IMR-90 (cell line): Measurements from ENCODE around the gene MYEOV. TPM values are rescaled to one million over a fixed set of nuclear protein-coding genes. Genes with fewer than 3 reads are reported as not detected.

Experiments
- ATAC-seq: fragments of 200-7000 bp; cut with Tn5 transposase; 2 replicates; pipeline ENCODE4 v1.9.1; 2020; ENCODE audit warnings: low read depth, mild to moderate bottlenecking, moderate library complexity
- BruUV-seq: library from RNA; stranded (reverse); fragments of 400-500 nt; replicated peaks from 2 replicates; lab custom pipeline; 2021; lab: Mats Ljungman, UMichigan
- CTCF ChIA-PET: fragments of 300-600 bp; formaldehyde crosslinking; extraction: SDS; loops from one replicate; lab custom pipeline; 2021; ENCODE audit warnings: antibody characterized with exemption; lab: Yijun Ruan, JAX
- POLR2A ChIA-PET: fragments of 300-600 bp; sonication (Branson Sonifier 250); formaldehyde crosslinking; loops from one replicate; lab custom pipeline; 2022; ENCODE audit warnings: antibody characterized with exemption; ENCODE audit not compliant: unreplicated experiment; lab: Charles Lee
- DNase-seq: peaks from one replicate; pipeline ENCODE4 v3.0.0; 2013
- H2AFZ ChIP-seq: replicated peaks from 2 replicates; pipeline ENCODE3; 2013; ENCODE audit warnings: low read length, mild to moderate bottlenecking; ENCODE audit not compliant: poor library complexity
- H2AK5ac ChIP-seq: 2 replicates; pipeline ENCODE4 v1.6.1; 2013; ENCODE audit warnings: low read depth, low read length, inconsistent platforms
- H2AK9ac ChIP-seq: replicated peaks from 2 replicates; pipeline ENCODE3; 2013; ENCODE audit warnings: mild to moderate bottlenecking, low read depth, low read length, moderate library complexity; ENCODE audit not compliant: poor library complexity
- H2BK120ac ChIP-seq: 2 replicates; pipeline ENCODE4 v1.6.1; 2013; ENCODE audit warnings: low read depth, low read length, inconsistent platforms
- H2BK15ac ChIP-seq: 3 replicates; pipeline ENCODE4 v1.6.1; 2013; ENCODE audit warnings: low read depth, low read length, inconsistent platforms
- H2BK20ac ChIP-seq: 2 replicates; pipeline ENCODE4 v1.6.1; 2013; ENCODE audit warnings: low read depth, mild to moderate bottlenecking, inconsistent platforms, low read length, moderate library complexity
- H2BK5ac ChIP-seq: 2 replicates; pipeline ENCODE4 v1.6.1; 2013; ENCODE audit warnings: mild to moderate bottlenecking, low read depth, low read length, inconsistent platforms; ENCODE audit not compliant: poor library complexity, severe bottlenecking
- H3K14ac ChIP-seq: replicated peaks from 2 replicates; pipeline ENCODE4 v1.6.1; 2013; ENCODE audit warnings: low read depth, low read length, inconsistent platforms
- H3K18ac ChIP-seq: 2 replicates; pipeline ENCODE4 v1.6.1; 2013; ENCODE audit warnings: low read depth, low read length, control low read depth
- H3K23ac ChIP-seq: 2 replicates; pipeline ENCODE4 v1.6.1; 2013; ENCODE audit warnings: low read depth, low read length, inconsistent platforms
- H3K27ac ChIP-seq: 2 replicates; pipeline ENCODE4 v1.5.1; 2013; ENCODE audit warnings: mild to moderate bottlenecking, control low read depth, low read length; ENCODE audit not compliant: insufficient read depth
- H3K27me3 ChIP-seq: 2 replicates; pipeline ENCODE4 v1.6.1; 2013; ENCODE audit warnings: low read length; ENCODE audit not compliant: control insufficient read depth, insufficient read depth
- H3K36me3 ChIP-seq: 2 replicates; pipeline ENCODE4 v1.6.1; 2013; ENCODE audit warnings: low read length, mixed read lengths; ENCODE audit not compliant: control insufficient read depth, insufficient read depth
- H3K4ac ChIP-seq: 2 replicates; pipeline ENCODE4 v1.6.1; 2013; ENCODE audit warnings: low read depth, low read length, inconsistent platforms
- H3K4me1 ChIP-seq: 2 replicates; pipeline ENCODE4 v1.6.1; 2013; ENCODE audit warnings: low read length, mixed read lengths; ENCODE audit not compliant: control insufficient read depth, insufficient read depth
- H3K4me2 ChIP-seq: 2 replicates; pipeline ENCODE4 v1.6.1; 2013; ENCODE audit warnings: low read depth, mild to moderate bottlenecking, control low read depth, low read length, moderate library complexity
- H3K4me3 ChIP-seq: 2 replicates; pipeline ENCODE4 v1.5.1; 2013; ENCODE audit warnings: low read depth, mild to moderate bottlenecking, control low read depth, low read length, moderate library complexity; ENCODE audit not compliant: insufficient read depth
- H3K56ac ChIP-seq: 2 replicates; pipeline ENCODE4 v1.6.1; 2013; ENCODE audit warnings: low read length, inconsistent platforms; ENCODE audit not compliant: insufficient read depth; ENCODE audit errors: extremely low read depth
- H3K79me1 ChIP-seq, 2 experiments: 2 replicates each; pipeline ENCODE4 v1.6.1; 2013; ENCODE audit warnings: low read length in 2 of 2, inconsistent platforms in 1 of 2, low read depth in 1 of 2
- H3K9ac ChIP-seq: 2 replicates; pipeline ENCODE4 v1.6.1; 2013; ENCODE audit warnings: low read depth, low read length, control low read depth
- H3K9me1 ChIP-seq: 2 replicates; pipeline ENCODE4 v1.6.1; 2013; ENCODE audit warnings: low read length, inconsistent platforms; ENCODE audit not compliant: insufficient read depth
- H3K9me3 ChIP-seq: 2 replicates; pipeline ENCODE4 v1.6.1; 2013; ENCODE audit warnings: low read length; ENCODE audit not compliant: control insufficient read depth, insufficient read depth
- H4K20me1 ChIP-seq: 2 replicates; pipeline ENCODE4 v1.6.1; 2013; ENCODE audit warnings: low read length, inconsistent platforms; ENCODE audit not compliant: insufficient read depth
- H4K5ac ChIP-seq: 2 replicates; pipeline ENCODE4 v1.6.1; 2013; ENCODE audit warnings: mild to moderate bottlenecking, low read depth, low read length, control low read depth
- H4K8ac ChIP-seq, 2 experiments: 2 replicates each; pipeline ENCODE4 v1.6.1; 2013; ENCODE audit warnings: low read depth in 2 of 2, low read length in 2 of 2, control low read depth in 1 of 2, inconsistent platforms in 1 of 2
- H4K91ac ChIP-seq: 2 replicates; pipeline ENCODE4 v1.6.1; 2013; ENCODE audit warnings: low read depth, low read length, inconsistent platforms; ENCODE audit not compliant: insufficient read depth
- BHLHE40 ChIP-seq: fragments of 150-350 bp; IDR thresholded peaks from 2 replicates; pipeline ENCODE4 v1.6.1; 2016; ENCODE audit warnings: mild to moderate bottlenecking, low read depth, low read length
- CEBPB ChIP-seq: IDR thresholded peaks from 2 replicates; pipeline ENCODE4 v1.6.1; 2012; ENCODE audit warnings: low read depth, low read length, improper control_type of control experiment
- CHD1 ChIP-seq: IDR thresholded peaks from 2 replicates; pipeline ENCODE4 v1.6.1; 2012; ENCODE audit warnings: low read depth, low read length, improper control_type of control experiment
- CTCF ChIP-seq: conservative IDR thresholded peaks from 2 replicates; pipeline ENCODE4 v1.5.1; 2012; ENCODE audit warnings: mild to moderate bottlenecking, low read depth, low read length, improper control_type of control experiment
- ELK1 ChIP-seq: fragments of 150-350 bp; IDR thresholded peaks from 2 replicates; pipeline ENCODE4 v1.6.1; 2016; ENCODE audit warnings: low read depth, mild to moderate bottlenecking, low read length, moderate library complexity, borderline replicate concordance
- FOS ChIP-seq: fragments of 150-350 bp; IDR thresholded peaks from 2 replicates; pipeline ENCODE4 v1.6.1; 2016; ENCODE audit warnings: low read depth, low read length
- MAFK ChIP-seq: IDR thresholded peaks from 2 replicates; pipeline ENCODE4 v1.6.1; 2012; ENCODE audit warnings: low read depth, low read length, improper control_type of control experiment
- MAZ ChIP-seq: IDR thresholded peaks from 2 replicates; pipeline ENCODE4 v1.6.1; 2012; ENCODE audit warnings: low read depth, mild to moderate bottlenecking, low read length, improper control_type of control experiment, moderate library complexity, borderline replicate concordance
- MXI1 ChIP-seq: IDR thresholded peaks from 2 replicates; pipeline ENCODE4 v1.6.1; 2012; ENCODE audit warnings: low read depth, mild to moderate bottlenecking, low read length, moderate library complexity, borderline replicate concordance
- NFE2L2 ChIP-seq: fragments of 150-350 bp; IDR thresholded peaks from 2 replicates; pipeline ENCODE4 v1.6.1; 2016; ENCODE audit warnings: low read depth, mild to moderate bottlenecking, low read length
- POLR2A ChIP-seq: IDR thresholded peaks from 2 replicates; pipeline ENCODE4 v1.6.1; 2012; ENCODE audit warnings: mild to moderate bottlenecking, low read depth, low read length
- RAD21 ChIP-seq: IDR thresholded peaks from 2 replicates; pipeline ENCODE4 v1.6.1; 2012; ENCODE audit warnings: low read length, improper control_type of control experiment
- RCOR1 ChIP-seq: IDR thresholded peaks from 2 replicates; pipeline ENCODE4 v1.6.1; 2012; ENCODE audit warnings: mild to moderate bottlenecking, low read length, improper control_type of control experiment; ENCODE audit not compliant: insufficient replicate concordance
- RFX5 ChIP-seq: IDR thresholded peaks from 2 replicates; pipeline ENCODE4 v1.8.0; 2012; ENCODE audit warnings: low read depth, mild to moderate bottlenecking, low read length, moderate library complexity
- SMC3 ChIP-seq: fragments of 150-350 bp; IDR thresholded peaks from 2 replicates; pipeline ENCODE4 v1.6.1; 2016; ENCODE audit warnings: low read depth, mild to moderate bottlenecking, antibody characterized with exemption, low read length, moderate library complexity
- USF2 ChIP-seq: fragments of 150-350 bp; IDR thresholded peaks from 2 replicates; pipeline ENCODE4 v1.6.1; 2017; ENCODE audit warnings: mild to moderate bottlenecking, antibody characterized with exemption, low read length, low read depth
- WGBS, 2 experiments: methylation state at CpG; one replicate each; pipeline versions ENCODE4 v1.1.5 to v1.1.7; 2013; ENCODE audit warnings: missing lambda C conversion rate in 2 of 2; ENCODE audit not compliant: insufficient read length in 1 of 2; ENCODE audit errors: extremely low coverage in 2 of 2; 5-methylcytosine and 5-hydroxymethylcytosine counted together
- dilution Hi-C: fragments of 300-500 bp; cut with HindIII; formaldehyde crosslinking; loops from one replicate; pipeline ENCODE4 v1.14.3; 2018; ENCODE audit warnings: low sequenced_read_pairs; ENCODE audit not compliant: unreplicated experiment
- in situ Hi-C: fragments of 300-500 bp; cut with MboI; formaldehyde crosslinking; loops from 3 replicates; pipeline ENCODE4 v1.14.3; 2019; ENCODE audit warnings: low sequenced_read_pairs, inconsistent platforms, mixed read lengths
- intact Hi-C: fragments of 100-400 bp; cut with micrococcal nuclease; formaldehyde crosslinking; loops from 2 replicates; pipeline ENCODE4 v1.10.0; 2022
- polyA plus RNA-seq, 3 experiments: library from polyadenylated mRNA; depleted of rRNA; stranded (reverse); fragments of >200 nt; gene quantifications; 2 replicates each; pipeline ENCODE4 v1.2.3, GENCODE V29; 2012; ENCODE audit warnings: low replicate concordance in 1 of 3
- total RNA-seq: library from RNA; depleted of rRNA; stranded (reverse); fragments of >200 nt; gene quantifications from 2 replicates; pipeline ENCODE4 v1.2.3, GENCODE V29; 2012

MYEOV gene
- total and polyA plus RNA-seq, 2 of the 4 experiments (the other 2 are of a cell fraction), result 5.8 to 6.8 TPM

- peaks cover 27% of the 10 kb centered on the region for H3K27me3 ChIP-seq
- H3K14ac ChIP-seq, result no peak overlapping the region
- H4K91ac ChIP-seq, result no peak overlapping the region
- in situ Hi-C loops, result no loop called here
- H3K9ac ChIP-seq, result no peak overlapping the region
- H3K4me3 ChIP-seq, result no peak overlapping the region
- no peak overlapping the region for H3K23ac ChIP-seq
- H2BK120ac ChIP-seq, result no peak overlapping the region
- no peak overlapping the region for H3K18ac ChIP-seq
- H2BK15ac ChIP-seq, result no peak overlapping the region
- BruUV-seq, result no TSS peak
- ATAC-seq (no peak), DNase-seq (no peak)
- ChIA-PET POLR2A (no interaction called here), CTCF (no interaction called here)
- H2BK5ac ChIP-seq, result no peak overlapping the region
- no peak overlapping the region for H2AFZ ChIP-seq
- H3K56ac ChIP-seq, result no peak overlapping the region
- no peak overlapping the region for H2AK9ac ChIP-seq
- no peaks in the 10 kb centered on the region for H3K9me1 ChIP-seq
- H3K27ac ChIP-seq, result no peak overlapping the region
- no peaks in the 10 kb centered on the region for H3K36me3 ChIP-seq
- TF ChIP-seq NFE2L2, result no peak
- no peak for TF ChIP-seq CTCF
- TF ChIP-seq MXI1, result no peak
- TF ChIP-seq RFX5, result no peak
- TF ChIP-seq FOS, result no peak
- no peak for TF ChIP-seq USF2
- TF ChIP-seq CEBPB, result no peak
- no peak for TF ChIP-seq BHLHE40
- no peak for TF ChIP-seq MAZ
- no peak for TF ChIP-seq MAFK
- no peak for TF ChIP-seq CHD1
- TF ChIP-seq RAD21, result no peak
- no peak for TF ChIP-seq ELK1
- TF ChIP-seq RCOR1, result no peak
- no peak for TF ChIP-seq SMC3
- no peak for TF ChIP-seq POLR2A
- no peaks in the 10 kb centered on the region for H3K79me1 ChIP-seq
- no peak overlapping the region for H3K4me2 ChIP-seq
- no peaks in the 10 kb centered on the region for H4K20me1 ChIP-seq
- H3K4ac ChIP-seq, result no peak overlapping the region
- H2AK5ac ChIP-seq, result peak overlapping the region; percentile 28; the same call in 1 of the 2 replicates
- whole genome bisulfite sequencing, 2 experiments, result 78% methylated on average over 4 of the region's 6 CpGs; no CpG with 5 or more reads in 1 of the 2 experiments
- no peaks in the 10 kb centered on the region for H3K4me1 ChIP-seq
- dilution Hi-C loops, result no loop called here
- no peaks in the 10 kb centered on the region; the same call in none of the 2 replicates for H3K9me3 ChIP-seq
- no peak overlapping the region for H4K8ac ChIP-seq
- H2BK20ac ChIP-seq, result no peak overlapping the region
- intact Hi-C loops, result no loop called here
- H4K5ac ChIP-seq, result no peak overlapping the region
Observed at GRCh38 chr11:69265210-69265609, 28.7 kb upstream of the MYEOV start.
